Epithelial cell of esophagus (primary cell): Measurements from ENCODE around the gene SMARCA4.

Source experiments
- DNase-seq: peaks from one replicate; pipeline ENCODE4 v3.0.0; 2010; ENCODE audit warnings: low read depth
- H3K4me3 ChIP-seq: 2 replicates; pipeline ENCODE4 v1.5.1; 2011; ENCODE audit warnings: mild to moderate bottlenecking, low read length, control low read depth
- TF ChIP-seq, protein P1 (sequence below): IDR thresholded peaks from 2 replicates; pipeline ENCODE4 v1.5.1; 2011; ENCODE audit warnings: low read depth, mild to moderate bottlenecking, low read length, control low read depth, inconsistent platforms; ENCODE audit not compliant: insufficient read depth; ENCODE audit errors: missing control alignments

The SMARCA4 gene

GRCh38 chr19:10981252-10981895 lies 20.5 kb downstream of the SMARCA4 start:
- H3K4me3 ChIP-seq = no peak overlapping the region
- TF ChIP-seq, protein P1, sequence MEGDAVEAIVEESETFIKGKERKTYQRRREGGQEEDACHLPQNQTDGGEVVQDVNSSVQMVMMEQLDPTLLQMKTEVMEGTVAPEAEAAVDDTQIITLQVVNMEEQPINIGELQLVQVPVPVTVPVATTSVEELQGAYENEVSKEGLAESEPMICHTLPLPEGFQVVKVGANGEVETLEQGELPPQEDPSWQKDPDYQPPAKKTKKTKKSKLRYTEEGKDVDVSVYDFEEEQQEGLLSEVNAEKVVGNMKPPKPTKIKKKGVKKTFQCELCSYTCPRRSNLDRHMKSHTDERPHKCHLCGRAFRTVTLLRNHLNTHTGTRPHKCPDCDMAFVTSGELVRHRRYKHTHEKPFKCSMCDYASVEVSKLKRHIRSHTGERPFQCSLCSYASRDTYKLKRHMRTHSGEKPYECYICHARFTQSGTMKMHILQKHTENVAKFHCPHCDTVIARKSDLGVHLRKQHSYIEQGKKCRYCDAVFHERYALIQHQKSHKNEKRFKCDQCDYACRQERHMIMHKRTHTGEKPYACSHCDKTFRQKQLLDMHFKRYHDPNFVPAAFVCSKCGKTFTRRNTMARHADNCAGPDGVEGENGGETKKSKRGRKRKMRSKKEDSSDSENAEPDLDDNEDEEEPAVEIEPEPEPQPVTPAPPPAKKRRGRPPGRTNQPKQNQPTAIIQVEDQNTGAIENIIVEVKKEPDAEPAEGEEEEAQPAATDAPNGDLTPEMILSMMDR = no peak
- no peak for DNase-seq

GRCh38 chr19:10983026-10983425 lies 22.2 kb downstream of the SMARCA4 start:
- TF ChIP-seq, protein P1 = no peak
- no peak overlapping the region for H3K4me3 ChIP-seq
- DNase-seq = no peak

- DNase-seq = no peak
- TF ChIP-seq, protein P1 = no peak
- H3K4me3 ChIP-seq = no peak overlapping the region
Observed at GRCh38 chr19:10984166-10984735, 23.4 kb downstream of the SMARCA4 start.

- TF ChIP-seq, protein P1 = no peak
- DNase-seq = no peak
- no peak overlapping the region for H3K4me3 ChIP-seq
Observed at GRCh38 chr19:10985502-10985901, 24.7 kb downstream of the SMARCA4 start.

GRCh38 chr19:10986301-10987127 lies 25.7 kb downstream of the SMARCA4 start:
- no peak overlapping the region for H3K4me3 ChIP-seq
- no peak for DNase-seq
- TF ChIP-seq, protein P1 = no peak

- no peak for DNase-seq
- TF ChIP-seq, protein P1 = no peak
- no peak overlapping the region for H3K4me3 ChIP-seq
Observed at GRCh38 chr19:10987571-10988297, 26.9 kb downstream of the SMARCA4 start.
